ENCODE results near the gene ACOX1. TPM values are rescaled to one million over a fixed set of nuclear protein-coding genes. Genes with fewer than 3 reads are reported as not detected.

The ACOX1 gene
- total RNA-seq, 4 donors from 2014 or later, result 46.9 to 73.3 (median 62.3) TPM

DNA sequence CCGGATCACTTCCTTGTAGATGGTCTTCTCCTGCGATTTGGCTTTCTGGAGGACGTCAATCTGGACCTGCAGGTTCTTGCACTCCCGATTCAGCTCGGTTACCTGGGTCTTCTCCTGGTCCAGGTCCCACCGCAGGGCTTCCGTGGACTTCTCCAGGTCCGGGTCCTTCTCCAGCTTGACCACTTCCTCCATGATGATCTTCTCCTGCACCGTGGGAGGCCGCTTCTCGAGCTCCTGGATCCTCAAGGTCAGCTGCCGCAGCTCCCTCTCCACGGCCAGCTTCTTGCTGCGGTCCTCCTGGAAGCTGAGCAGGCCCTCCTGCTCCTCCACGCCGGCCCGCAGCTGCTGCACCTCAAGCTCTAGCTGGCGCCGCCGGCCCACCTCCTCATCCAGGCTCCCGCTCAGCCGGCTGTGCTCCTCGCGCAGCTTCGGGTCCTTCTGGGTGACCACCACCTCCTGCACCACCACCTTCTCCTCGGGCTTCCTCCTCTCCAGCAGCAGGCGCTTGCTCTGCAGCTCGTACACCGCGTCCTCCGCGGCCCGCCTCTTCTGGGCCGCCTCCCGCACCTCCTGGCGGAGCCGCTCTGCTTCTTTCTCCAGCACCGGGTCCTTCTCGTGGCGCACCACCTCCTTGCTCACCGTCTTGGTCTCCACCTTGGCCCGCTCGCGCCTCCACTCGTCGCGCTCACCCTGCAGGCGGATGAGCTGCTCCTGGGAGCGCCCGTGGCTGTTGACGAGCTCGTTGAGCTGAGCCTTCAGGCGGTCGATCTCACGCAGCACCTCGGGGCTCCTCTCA, 29.9 kb upstream of the ACOX1 start:
- 86 to 93% methylated on average over 39 to 54 of the region's 56 CpGs for WGBS, 2 donors
- TF ChIP-seq POLR2A (IDR thresholded peaks at IDR 0.05), result no peak
- H3K9me3 ChIP-seq, result no peaks in the 10 kb centered on the region
- peaks cover 0 to 9% (median 0%) of the 10 kb centered on the region in 3 donors for H3K4me1 ChIP-seq
- H3K27me3 ChIP-seq, result no peaks in the 10 kb centered on the region
- intact Hi-C loops (cut with DNase I), result loop anchor here (5.0 kb wide), 1 partner anchor 102 kb away; no protein-coding TSS in a partner anchor
- no peak overlapping the region for H3K4me3 ChIP-seq
- peaks cover 0 to 100% (median 25%) of the 10 kb centered on the region in 3 donors for H3K36me3 ChIP-seq
- no peak for DNase-seq
- H3K27ac ChIP-seq, result no peak overlapping the region

DNA sequence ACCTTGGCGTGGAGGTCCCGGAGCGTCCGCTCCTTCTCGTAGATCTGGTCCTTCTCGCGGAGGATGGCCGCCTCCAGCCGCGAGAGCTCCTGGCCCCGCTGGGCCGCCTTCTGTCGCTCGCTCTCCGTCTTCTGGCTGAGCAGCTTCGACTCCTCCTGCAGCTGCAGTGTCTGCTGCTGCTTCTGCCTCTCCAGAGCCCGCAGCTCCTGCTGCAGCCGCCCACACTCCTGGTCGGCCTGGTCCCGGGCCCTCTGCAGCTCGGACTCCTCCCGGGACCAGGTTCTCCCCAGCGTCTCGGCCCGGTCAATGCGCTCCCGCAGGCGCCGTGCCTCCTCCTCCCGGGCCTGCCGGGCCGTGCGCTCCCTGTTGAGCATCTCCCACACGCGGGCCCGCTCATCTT, 29.2 kb upstream of the ACOX1 start:
- H3K9me3 ChIP-seq, result no peaks in the 10 kb centered on the region
- peaks cover 0 to 100% (median 25%) of the 10 kb centered on the region in 3 donors for H3K36me3 ChIP-seq
- H3K4me3 ChIP-seq, result no peak overlapping the region
- TF ChIP-seq CTCF (IDR thresholded peaks at IDR 0.05) (no peak), POLR2A (IDR thresholded peaks at IDR 0.05) (no peak)
- no peak for DNase-seq
- WGBS, 2 donors, result 93 to 95% methylated on average over 31 to 32 of the region's 36 CpGs
- no peak overlapping the region for H3K27ac ChIP-seq
- H3K4me1 ChIP-seq, result peaks cover 0 to 9% (median 0%) of the 10 kb centered on the region in 3 donors
- no peaks in the 10 kb centered on the region for H3K27me3 ChIP-seq
- intact Hi-C loops (cut with DNase I), result loop anchor here (5.0 kb wide), 1 partner anchor 101 kb away; no protein-coding TSS in a partner anchor

- no peak for DNase-seq
- peaks cover 0 to 100% (median 25%) of the 10 kb centered on the region in 3 donors for H3K36me3 ChIP-seq
- WGBS, 2 donors, result 73 to 80% methylated on average over 1 to 3 of the region's 16 CpGs
- H3K9me3 ChIP-seq, result no peaks in the 10 kb centered on the region
- intact Hi-C loops (cut with DNase I), result loop anchor here (5.0 kb wide), 1 partner anchor 101 kb away; no protein-coding TSS in a partner anchor
- H3K4me3 ChIP-seq, result no peak overlapping the region
- H3K27me3 ChIP-seq, result no peaks in the 10 kb centered on the region
- no peak for TF ChIP-seq POLR2A (IDR thresholded peaks at IDR 0.05)
- no peak for TF ChIP-seq CTCF (IDR thresholded peaks at IDR 0.05)
- peaks cover 0 to 9% (median 0%) of the 10 kb centered on the region in 3 donors for H3K4me1 ChIP-seq
- H3K27ac ChIP-seq, result no peak overlapping the region
Observed at GRCh38 chr17:76007850-76008165, 28.8 kb upstream of the ACOX1 start.

- peaks cover 0 to 9% (median 0%) of the 10 kb centered on the region in 3 donors for H3K4me1 ChIP-seq
- H3K9me3 ChIP-seq, result no peaks in the 10 kb centered on the region
- TF ChIP-seq CTCF (IDR thresholded peaks at IDR 0.05) (no peak), POLR2A (IDR thresholded peaks at IDR 0.05) (no peak)
- no peak overlapping the region for H3K4me3 ChIP-seq
- H3K36me3 ChIP-seq, result peaks cover 0 to 100% (median 25%) of the 10 kb centered on the region in 3 donors
- H3K27ac ChIP-seq, result no peak overlapping the region
- DNase-seq, result no peak
- no peaks in the 10 kb centered on the region for H3K27me3 ChIP-seq
- intact Hi-C loops (cut with DNase I), result loop anchor here (5.0 kb wide), 1 partner anchor 100 kb away; no protein-coding TSS in a partner anchor
- WGBS, 2 donors, result 90 to 96% methylated on average over 4 to 10 of the region's 39 CpGs
Observed at GRCh38 chr17:76007131-76007849, 28.3 kb upstream of the ACOX1 start.

GRCh38 chr17:76005263-76006149, 26.5 kb upstream of the ACOX1 start:
- Histone ChIP-seq H3K4me3 (no peak overlapping the region), H3K4me1 (peaks cover 0 to 19% (median 3%) of the 10 kb centered on the region in 3 donors), H3K27me3 (no peaks in the 10 kb centered on the region), H3K36me3 (peaks cover 0 to 89% (median 13%) of the 10 kb centered on the region in 3 donors), H3K27ac (peak overlapping the region in 2 of 4 donors; percentile 34 to 50), H3K9me3 (no peaks in the 10 kb centered on the region)
- DNase-seq, result no peak
- TF ChIP-seq CTCF (IDR thresholded peaks at IDR 0.05), result peak; percentile 68 to 82 (median 76)
- no peak for TF ChIP-seq POLR2A (IDR thresholded peaks at IDR 0.05)
- intact Hi-C loops (cut with DNase I), result loop anchor here (5.0 kb wide), 1 partner anchor 98 kb away; no protein-coding TSS in a partner anchor
- WGBS, 2 donors, result 46 to 59% methylated on average over 12 to 13 of the region's 16 CpGs
